Measurements from ENCODE around the gene SARDH. TPM values are rescaled to one million over a fixed set of nuclear protein-coding genes. Genes with fewer than 3 reads are reported as not detected.

The SARDH gene
- total RNA-seq, 1 experiment from 2014 or later = 5.3 TPM

- Histone ChIP-seq H3T11ph (ENCODE audit: low read length) (no peak overlapping the region), H2BK5ac (ENCODE audit: insufficient read length, low read length) (no peak overlapping the region), H3K14ac (ENCODE audit: insufficient read depth, low read length) (no peak overlapping the region), H2BK120ac (ENCODE audit: low read depth, low read length, poor library complexity, severe bottlenecking) (no peak overlapping the region), H2AFZ (ENCODE audit: low read length) (no peak overlapping the region), H3K27me3 (ENCODE audit: insufficient read depth, low read length) (no peaks in the 10 kb centered on the region; the same call in 1 of the 2 replicates), H3K18ac (ENCODE audit: insufficient read length, low read depth, low read length) (no peak overlapping the region), H2BK15ac (ENCODE audit: low read depth, low read length) (no peak overlapping the region), H2BK20ac (ENCODE audit: low read depth, low read length, poor library complexity, severe bottlenecking) (no peak overlapping the region), H4K8ac (replicated peaks; ENCODE audit: insufficient read length, low read depth, low read length) (no peak overlapping the region), H3K23ac (ENCODE audit: insufficient read length, low read depth, low read length) (no peak overlapping the region), H3K27ac (ENCODE audit: insufficient read length, low read depth, low read length) (no peak overlapping the region), H4K91ac (ENCODE audit: insufficient read length, low read depth, low read length) (no peak overlapping the region), H3K79me2 (ENCODE audit: insufficient read depth, low read length) (no peaks in the 10 kb centered on the region), H3K9me3 (ENCODE audit: control insufficient read depth, low read depth, low read length) (no peaks in the 10 kb centered on the region), H3K4ac (ENCODE audit: low read depth, low read length) (no peak overlapping the region), H2AK5ac (ENCODE audit: insufficient read length, low read length) (no peak overlapping the region), H3K4me2 (ENCODE audit: insufficient read depth, insufficient read length, low read length) (no peak overlapping the region), H4K20me1 (ENCODE audit: control insufficient read depth, insufficient read depth, insufficient read length) (no peaks in the 10 kb centered on the region), H2BK12ac (ENCODE audit: insufficient read length, low read depth, low read length) (no peak overlapping the region), H3K4me1 (ENCODE audit: insufficient read depth, low read length) (no peaks in the 10 kb centered on the region), H3K9ac (ENCODE audit: extremely low read depth, insufficient read length, low read length) (no peak overlapping the region), H3K79me1 (ENCODE audit: insufficient read depth, low read depth, low read length, poor library complexity, severe bottlenecking) (no peaks in the 10 kb centered on the region), H3K23me2 (ENCODE audit: insufficient read length, low read depth, low read length, poor library complexity, severe bottlenecking) (no peaks in the 10 kb centered on the region), H3K56ac (ENCODE audit: insufficient read length, low read depth, low read length) (no peak overlapping the region), H4K5ac (ENCODE audit: insufficient read length, low read depth, low read length) (no peak overlapping the region)
- no peaks in the 10 kb centered on the region; a peak in 2 of 5 replicates for H3K9me3 Mint-ChIP-seq
- H3K4me3 Mint-ChIP-seq = no peak overlapping the region
- TF ChIP-seq CTCF (conservative IDR thresholded peaks at IDR 0.05) = no peak
- H3K4me1 Mint-ChIP-seq = peaks cover 6 to 17% of the 10 kb centered on the region in 2 experiments
- DNase-seq = no peak
- H3K27ac Mint-ChIP-seq = no peak overlapping the region; a peak in 1 of 7 replicates
- WGBS (ENCODE audit: extremely low coverage, insufficient read length, low lambda C conversion rate) = no CpG with 5 or more reads among the region's 16 CpGs
- peaks cover 73% of the 10 kb centered on the region for H3K27me3 Mint-ChIP-seq (ENCODE audit: low read depth)
- H3K36me3 Mint-ChIP-seq (ENCODE audit: insufficient read depth in 1 of 3, low read depth in 3 of 3) = no peaks in the 10 kb centered on the region
Observed at GRCh38 chr9:133615186-133615585, 123.0 kb downstream of the SARDH start.

All from H9 (cell line).